Measurements from ENCODE around the gene CAMKK2. TPM values are rescaled to one million over a fixed set of nuclear protein-coding genes. Genes with fewer than 3 reads are reported as not detected.
"Not testable (repeated sequence)": the region's sequence is repeated elsewhere in the genome, so short reads cannot be mapped to it uniquely, and the experiment has no call there.

Gene CAMKK2
- 18.1 TPM for total RNA-seq

DNA sequence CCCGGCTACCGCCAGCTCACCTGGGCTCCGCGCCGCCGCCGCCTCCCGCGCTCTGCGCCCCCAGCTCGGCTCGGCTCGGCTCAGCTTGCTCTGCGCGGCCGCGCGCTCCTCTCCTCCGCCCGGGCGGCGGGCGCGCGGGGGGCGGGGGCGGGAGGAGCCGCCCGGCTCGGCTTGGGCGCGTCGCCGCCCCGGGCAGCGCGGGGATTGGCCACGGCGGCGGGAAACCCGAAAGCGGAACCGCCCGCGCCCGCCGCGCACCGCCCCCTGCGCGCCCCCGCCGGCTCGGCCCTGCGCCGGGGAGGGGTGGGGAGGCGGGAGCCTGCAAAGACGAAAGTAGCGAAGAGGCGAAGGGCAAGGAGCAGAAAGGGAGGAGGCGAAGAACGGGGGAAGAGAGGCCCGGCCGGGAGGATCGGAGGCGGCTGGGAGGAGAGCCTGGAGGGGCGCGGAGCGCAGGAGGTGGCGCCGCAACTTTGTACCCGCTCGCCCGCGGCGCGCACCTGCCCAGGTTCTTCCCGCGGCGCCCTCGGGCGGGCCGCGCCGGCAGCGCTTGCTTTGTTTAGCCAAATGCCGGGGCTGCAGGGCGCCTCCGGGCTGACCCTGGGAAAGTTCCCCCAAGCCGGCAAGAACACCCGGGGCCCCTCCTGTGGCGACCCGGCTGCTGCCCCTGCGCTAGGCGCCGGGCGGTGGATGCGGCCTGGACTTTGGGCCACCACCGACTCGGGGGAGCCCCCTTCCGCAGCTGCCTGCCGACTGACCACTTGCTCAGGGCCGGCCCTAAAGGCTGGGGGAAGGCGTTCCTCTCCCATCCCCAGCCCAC lies at the start of gene CAMKK2:
Gene CAMKK2 (minus strand): TSS at position 92 of the 817 bp plus-strand sequence. CDS start 22,183 bp downstream, outside the sequence.
- DNase-seq: peak; percentile 73

GRCh38 chr12:121345151-121345815 lies 48.8 kb upstream of the CAMKK2 start:
- no peak for DNase-seq

DNA sequence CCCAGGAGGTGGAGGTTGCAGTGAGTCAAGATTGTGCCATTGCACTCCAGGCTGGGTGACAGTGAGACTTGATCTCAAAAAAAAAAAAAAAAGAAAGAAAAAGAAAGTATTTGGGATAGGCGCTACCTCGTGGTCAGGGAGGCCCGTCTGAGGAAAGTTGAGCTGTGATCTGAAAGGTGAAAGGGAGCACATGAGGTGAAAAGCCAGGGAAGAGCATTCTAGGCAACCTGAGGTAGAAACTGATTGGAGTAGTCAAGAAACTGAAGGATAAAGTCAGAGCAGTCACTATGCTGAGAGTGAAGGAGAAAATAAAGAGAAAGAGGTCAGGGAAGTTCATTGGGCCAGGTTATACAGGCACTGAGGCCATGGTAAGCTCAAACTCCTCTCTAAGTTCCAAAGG lies 48.0 kb upstream of the CAMKK2 start:
- no peak for DNase-seq

DNA sequence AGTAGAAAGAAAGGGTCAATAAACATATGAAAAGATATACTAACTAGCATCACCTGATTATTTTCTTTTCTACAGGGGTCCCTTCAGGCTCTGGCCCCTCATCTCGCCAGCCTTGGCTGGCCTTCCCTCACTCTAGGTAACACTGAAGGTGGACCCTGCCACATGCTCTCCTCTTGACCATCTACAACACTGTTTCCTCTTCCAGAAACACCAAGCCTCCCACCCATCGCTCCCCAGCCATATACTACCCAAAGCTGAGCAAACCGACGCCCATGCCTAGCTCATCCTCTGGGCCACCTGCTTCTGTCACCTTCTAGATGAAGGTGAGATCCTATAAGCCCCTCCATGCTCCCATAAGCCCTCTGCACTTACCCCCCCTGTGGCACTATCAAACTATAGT lies 40.9 kb upstream of the CAMKK2 start:
- no peak for DNase-seq

- DNase-seq: peak; percentile 61
Observed at GRCh38 chr12:121334513-121335343, 38.2 kb upstream of the CAMKK2 start.

DNA sequence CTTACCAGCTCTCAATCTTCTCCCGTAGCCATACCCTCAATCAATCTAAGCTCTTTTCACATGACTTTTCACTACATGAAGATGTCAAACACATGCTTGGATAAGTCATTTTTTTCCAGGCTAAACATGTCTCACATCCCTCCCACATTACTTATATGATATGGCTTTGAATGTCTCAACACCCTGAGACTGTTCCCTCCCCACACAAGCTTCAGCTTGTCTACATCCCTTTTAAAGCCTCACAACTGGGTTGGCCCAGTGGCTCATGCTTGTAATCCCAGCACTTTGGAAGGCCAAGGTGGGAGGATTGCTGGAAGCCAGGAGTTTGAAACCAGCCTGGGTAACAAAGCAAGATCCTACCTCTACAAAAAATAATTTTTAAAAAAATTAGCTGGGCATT lies 37.2 kb upstream of the CAMKK2 start:
- no peak for DNase-seq

GRCh38 chr12:121331248-121331647 lies 34.7 kb upstream of the CAMKK2 start:
- DNase-seq: no peak

DNA sequence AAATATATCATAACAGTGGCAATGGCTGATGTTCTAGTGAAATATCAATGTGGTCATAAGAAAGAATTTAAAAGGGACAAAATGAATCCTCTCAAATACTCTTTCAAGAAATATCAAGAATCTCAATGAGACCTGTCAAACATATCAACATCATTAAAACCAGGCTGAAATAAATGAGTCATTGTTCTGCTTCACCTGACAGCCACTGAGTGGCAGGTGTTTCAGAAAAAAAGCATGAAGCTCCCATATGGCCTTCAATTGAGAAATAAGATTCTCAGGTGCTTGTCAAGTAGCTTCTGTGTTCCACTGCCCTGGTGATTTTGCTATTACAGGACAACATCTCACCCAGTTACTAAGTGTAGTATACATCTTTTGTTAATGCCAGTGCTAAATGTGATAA lies 34.2 kb upstream of the CAMKK2 start:
- no peak for DNase-seq

DNA sequence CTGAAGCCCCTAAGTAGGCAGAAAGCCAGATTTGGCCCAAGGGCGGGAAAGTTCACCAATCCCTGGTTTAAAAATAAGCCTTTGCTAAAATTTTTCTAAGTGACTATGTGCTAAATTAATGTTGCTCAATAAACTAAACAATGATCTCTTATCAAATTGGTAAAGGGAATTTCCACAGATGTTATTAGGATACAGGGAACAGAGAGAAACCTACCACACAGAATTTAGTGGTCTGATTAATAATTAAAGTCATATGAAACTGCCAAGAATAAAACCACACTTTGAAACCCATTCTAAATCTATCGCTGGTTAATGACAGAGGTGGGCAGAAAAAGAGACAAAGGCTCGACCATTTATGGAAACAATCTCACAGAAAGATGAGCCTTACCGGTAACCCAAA lies 33.7 kb upstream of the CAMKK2 start:
- DNase-seq: no peak

- no peak for DNase-seq
Observed at GRCh38 chr12:121328620-121329019, 32.1 kb upstream of the CAMKK2 start.

GRCh38 chr12:121326996-121327674 lies 30.6 kb upstream of the CAMKK2 start:
- no peak for DNase-seq

GRCh38 chr12:121325922-121326396 lies 29.4 kb upstream of the CAMKK2 start:
- DNase-seq: no peak

GRCh38 chr12:121323908-121324307 lies 27.4 kb upstream of the CAMKK2 start:
- no peak for DNase-seq

DNA sequence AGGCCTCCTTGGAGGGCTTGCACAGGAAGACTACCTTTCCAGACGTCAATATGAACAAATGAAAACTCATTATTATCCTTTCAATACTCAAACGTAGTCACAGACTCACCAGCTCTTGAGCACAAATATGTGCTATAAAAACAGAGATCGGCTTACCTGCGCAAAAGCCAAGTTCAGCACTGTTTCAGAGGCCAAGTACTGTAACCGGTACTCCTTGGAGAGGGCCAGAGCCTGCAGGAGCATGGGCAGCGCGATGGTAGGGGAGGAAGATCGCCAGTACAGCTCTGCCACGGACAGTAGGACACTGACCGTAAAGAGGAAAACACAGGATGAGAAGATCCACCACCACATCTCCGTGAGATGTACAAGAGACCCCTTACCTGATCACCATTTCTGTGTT lies 21.6 kb upstream of the CAMKK2 start:
- no peak for DNase-seq

DNA sequence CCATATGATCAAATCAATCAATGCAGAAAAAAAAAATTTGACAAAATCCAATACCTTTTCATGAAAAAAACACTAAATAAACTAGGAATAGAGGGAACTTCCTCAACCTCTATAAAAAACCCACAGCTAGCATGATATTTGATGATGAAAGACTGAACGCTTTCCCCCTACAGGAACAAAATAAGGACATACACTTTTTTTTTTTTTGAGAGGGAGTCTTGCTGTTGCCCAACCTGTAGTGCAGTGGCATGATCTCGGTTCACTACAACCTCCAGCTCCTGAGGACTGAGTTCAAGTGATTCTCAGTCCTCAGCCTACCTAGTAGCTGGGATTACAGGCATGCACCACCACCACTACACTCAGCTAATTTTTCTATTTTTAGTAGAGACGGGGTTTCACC lies 17.9 kb upstream of the CAMKK2 start:
- no peak for DNase-seq

DNA sequence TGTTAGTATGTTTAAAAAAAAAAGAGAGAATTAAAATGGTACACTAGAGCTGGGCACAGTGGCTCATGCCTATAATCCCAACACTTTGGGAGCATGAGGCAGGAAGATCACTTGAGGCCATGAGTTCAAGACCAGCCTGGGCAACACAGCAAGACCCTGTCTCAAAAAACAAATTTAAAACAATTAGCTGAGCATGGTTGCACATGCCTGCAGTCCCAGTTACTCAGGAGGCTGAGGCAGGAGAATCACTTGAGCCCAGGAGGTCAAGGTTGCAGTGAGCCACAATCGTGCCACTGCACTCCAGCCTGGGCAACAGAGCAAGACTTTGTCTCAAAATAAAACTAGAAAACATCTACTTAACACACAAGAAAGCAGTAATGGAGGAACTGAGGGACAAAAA lies 13.7 kb upstream of the CAMKK2 start:
- DNase-seq: not testable (repeated sequence)

DNA sequence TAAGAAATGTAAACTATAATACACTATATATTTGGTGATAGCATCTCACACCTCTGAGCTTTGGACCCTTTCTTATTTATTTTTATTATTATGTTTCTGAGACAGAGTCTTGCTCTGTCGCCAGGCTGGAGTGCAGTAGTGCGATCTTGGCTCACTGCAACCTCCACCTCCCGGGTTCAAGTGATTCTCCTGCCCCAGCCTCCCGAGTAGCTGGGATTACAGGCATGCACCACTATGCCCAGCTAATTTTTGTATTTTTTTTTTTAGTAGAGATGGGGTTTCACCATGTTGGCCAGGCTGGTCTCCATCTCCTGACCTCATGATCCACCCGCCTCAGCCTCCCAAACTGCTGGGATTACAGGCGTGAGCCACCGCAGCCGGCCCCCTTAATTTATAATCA lies 10.9 kb upstream of the CAMKK2 start:
- DNase-seq: not testable (repeated sequence)

GRCh38 chr12:121304306-121304705 lies 7.8 kb upstream of the CAMKK2 start:
- no peak for DNase-seq

DNA sequence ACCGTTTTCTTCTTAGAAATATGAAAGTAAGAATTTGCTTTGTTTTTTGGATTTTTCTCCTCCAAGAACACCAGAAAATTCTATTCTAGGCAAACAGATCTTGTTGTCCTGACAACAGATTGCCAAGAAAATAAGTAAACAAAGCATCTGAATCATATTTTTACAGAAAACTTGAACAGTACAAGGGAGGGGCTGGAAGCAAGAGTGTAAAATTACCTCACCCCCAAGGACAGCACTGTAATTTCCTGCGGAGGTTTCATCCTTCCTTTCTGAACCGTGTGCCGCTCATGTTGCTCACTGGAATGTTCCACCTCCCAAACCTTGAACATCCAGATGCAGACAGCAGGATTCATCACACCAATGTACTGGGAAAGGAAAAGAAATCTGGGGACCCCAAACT lies 5.4 kb upstream of the CAMKK2 start:
- DNase-seq: no peak

DNA sequence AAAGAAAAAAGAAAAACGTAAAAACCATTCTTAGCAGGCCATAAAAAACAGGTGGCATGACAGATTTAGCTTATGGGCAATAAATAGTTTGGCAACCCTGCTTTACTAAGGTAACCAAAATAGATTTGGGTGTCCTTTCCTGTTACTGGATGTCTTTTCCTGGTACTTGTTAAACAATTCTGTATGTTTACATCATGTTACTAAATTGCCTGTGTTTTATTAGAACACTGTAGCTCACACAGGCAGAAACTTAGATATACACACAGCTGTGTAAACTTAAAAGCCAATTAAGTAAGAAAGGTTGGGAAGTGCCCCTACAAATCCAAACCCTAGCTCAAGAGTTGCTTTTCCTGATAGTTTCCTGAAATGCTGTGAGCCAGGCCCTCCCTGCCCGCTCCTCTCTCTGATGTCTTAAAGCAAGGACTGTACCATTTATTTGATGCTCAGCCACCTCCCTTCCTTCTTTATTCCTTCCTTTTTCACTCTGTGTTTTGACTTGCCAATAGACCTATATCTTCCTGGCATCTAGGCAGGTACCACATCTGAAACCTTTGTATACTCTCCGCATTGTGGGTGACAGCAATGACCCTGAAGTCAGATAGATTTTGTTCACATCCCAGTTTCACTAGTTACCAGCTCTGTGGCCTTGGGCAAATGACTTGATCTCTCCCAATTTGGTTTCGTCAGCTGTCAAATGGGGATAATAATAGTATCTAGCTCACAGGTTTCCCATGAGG lies 3.7 kb upstream of the CAMKK2 start:
- no peak for DNase-seq

DNA sequence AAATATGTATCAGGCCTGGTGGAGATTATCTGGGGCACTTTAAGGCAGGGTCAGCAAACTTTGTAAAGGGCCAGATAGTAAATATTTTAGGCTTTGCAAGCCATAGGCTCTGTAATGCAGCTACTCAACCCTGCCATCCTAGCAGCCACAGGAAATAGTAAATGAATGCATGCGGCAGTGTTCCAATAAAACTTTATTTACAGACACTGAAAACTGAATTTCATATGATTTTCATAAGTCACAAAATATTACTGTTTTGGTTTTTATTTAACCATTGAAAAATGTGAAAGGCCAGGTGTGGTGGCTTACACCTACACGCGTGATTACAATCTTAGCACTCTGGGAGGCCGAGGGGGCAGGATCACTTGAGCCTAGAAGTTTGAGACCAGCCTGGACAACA lies 3.2 kb upstream of the CAMKK2 start:
- DNase-seq: no peak
